CD4-positive, alpha-beta T cell treated with Interleukin-2 at 100 ng/mL for 4 hours (primary cell): ENCODE data around the gene ZNF331.
"Not testable (repeated sequence)": the region's sequence is repeated elsewhere in the genome, so short reads cannot be mapped to it uniquely, and the experiment has no call there.

Experiments used
- DNase-seq: peaks from one replicate; pipeline ENCODE4 v3.0.0-alpha.2; 2020; ENCODE audit warnings: low spot score

The ZNF331 gene

DNA sequence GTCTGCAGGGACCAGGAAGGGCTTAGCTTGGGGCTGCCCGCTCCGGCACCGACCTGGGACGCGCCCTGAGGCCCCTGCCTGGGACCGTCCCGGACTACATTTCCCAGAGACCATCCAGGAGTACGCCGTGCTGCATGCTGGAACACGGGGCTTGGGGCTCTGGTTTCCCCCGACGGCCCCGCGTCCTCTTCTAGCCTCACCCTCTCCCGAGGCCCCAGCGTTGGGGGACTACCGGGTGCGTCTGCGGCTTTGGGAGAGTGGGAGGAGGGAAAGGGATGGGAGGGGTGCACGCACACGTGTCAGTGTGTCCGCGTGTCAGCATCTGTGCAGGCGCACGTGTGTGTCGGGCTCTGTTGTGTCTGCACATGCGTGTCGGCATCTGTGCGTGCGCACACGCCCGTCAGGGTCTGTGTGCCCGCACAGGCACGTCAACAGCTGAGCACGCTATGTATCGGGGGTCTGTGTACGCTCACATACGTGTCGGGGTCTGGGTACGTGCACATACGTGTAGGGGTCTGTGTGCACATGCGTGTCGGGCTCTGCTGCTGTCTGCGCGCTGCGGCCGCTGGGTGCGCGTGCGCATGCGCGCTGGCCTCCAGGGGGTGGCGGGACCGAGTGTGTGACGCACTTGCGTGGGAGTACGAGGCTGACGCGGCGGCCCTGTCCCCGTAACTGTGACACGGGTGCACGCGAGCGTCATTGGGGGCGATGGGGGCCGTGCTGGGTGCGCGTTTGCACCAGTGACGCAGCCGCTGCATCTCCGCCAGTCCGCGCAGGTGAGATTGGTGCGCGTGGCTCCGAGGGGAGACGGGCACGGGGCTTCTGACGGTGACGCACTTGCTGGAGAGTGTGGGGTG lies at the start of gene ZNF331:
Gene ZNF331, plus strand, starts transcription at position 625 of the 857 bp plus-strand sequence. CDS start 31,232 bp downstream, outside the sequence.
- peak; percentile 89 for DNase-seq

DNA sequence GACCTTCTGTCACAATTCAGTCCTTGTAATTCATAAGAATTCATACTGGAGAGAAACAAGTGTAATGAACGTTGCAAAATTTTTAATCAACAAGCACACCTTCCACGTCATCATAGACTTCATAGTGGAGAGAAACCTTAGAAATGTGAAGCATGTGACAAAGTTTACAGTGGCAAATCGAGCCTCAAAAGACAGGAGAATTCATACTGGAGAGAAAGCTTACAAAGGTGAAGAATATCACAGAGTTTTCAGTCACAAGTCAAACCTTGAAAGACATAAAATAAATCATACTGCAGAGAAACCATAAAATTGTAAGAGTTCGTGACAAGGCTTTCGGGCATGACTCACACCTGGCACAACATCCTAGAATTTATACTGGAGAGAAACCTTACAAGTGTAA lies 45.8 kb upstream of the ZNF331 start:
- DNase-seq, result no peak

DNA sequence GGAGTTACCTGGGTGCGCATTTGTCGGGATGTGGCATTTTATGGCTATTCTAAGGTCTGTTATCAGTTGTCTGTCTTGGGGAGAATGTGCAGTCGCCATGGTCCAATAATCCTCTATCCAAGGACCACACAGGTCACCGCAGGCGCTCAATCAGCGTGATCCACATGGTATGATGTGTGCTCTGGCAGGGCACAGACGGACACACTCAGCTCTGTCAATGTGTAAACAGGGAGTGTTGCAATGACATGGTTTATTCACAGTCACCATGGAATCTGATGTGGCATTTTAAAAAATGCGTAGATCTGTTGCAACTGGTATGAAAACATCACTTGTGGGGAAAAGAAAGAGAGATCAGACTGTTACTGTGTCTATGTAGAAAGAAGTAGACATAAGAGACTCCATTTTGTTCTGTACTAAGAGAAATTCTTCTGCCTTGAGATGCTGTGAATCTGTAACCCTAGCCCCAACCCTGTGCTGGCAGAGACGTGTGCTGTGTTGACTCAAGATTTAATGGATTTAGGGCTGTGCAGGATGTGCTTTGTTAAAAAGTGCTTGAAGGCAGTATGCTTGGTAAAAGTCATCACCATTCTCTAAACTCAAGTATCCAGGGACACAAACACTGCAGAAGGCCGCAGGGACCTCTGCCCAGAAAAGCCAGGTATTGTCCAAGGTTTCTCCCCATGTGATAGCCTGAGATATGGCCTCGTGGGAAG lies 40.5 kb upstream of the ZNF331 start:
- DNase-seq, result not testable (repeated sequence)

DNA sequence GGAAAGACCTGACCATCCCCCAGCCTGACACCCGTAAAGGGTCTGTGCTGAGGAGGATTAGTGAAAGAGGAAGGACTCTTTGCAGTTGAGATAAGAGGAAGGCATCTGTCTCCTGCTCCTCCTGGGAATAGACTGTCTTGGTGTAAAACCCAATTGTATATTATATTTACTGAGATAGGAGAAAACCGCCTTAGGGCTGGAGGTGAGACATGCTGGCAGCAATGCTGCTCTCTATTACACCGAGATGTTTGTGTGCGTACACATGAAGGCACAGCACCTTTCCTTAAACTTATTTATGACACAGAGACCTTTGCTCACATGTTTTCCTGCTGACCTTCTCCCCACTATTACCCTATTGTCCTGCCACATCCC lies 39.9 kb upstream of the ZNF331 start:
- not testable (repeated sequence) for DNase-seq

DNA sequence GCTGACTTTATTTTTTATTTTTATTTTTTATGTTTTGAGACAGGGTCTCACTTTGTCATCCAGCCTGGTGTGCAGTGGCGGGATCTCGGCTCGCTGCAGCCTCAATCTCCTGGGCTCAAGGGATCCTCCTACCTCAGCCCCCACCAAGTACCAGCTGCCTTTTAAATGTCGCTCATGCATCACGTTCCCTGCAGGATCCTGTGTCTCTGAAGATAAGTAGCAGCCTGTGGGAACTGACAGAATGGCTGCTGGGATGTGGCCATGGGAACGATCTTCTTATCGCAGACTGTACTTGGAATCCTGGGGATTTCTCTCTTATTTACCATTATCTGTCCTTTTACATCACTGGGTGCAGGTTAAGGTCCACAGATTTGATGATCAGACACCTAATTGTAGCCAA lies 34.8 kb upstream of the ZNF331 start:
- DNase-seq, result not testable (repeated sequence)

DNA sequence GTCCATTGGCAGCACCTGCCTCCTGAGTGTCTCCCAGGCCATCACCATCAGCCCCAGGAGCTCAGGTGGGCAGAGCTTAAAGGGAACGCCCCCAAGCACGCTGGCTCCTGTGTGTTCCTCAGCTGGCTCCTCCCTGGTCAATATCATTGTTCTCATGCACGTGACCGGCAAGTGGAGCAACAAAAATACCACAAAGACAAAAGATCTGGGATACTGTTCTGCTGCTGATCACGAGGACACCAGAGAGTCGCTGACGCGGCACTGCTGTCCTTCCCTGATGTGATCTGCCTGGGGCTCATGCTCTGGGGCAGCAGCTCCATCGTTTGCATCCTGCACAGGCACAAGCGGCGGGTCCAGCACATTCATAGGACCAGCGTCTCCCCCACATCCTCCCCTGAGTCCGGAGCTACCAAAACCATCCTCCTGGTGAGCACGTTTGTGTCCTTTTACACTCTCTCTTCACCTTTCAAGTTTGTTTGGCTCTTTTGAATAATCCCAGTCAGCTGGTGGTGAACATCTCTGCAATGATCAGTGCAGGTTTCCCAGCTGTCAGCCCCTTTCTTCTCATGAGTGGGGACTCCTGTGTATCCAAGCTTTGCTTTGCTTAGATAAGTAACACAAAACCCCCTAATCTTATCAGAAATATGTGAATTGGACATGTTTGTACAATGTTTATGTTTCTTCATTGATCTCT lies 34.1 kb upstream of the ZNF331 start:
- not testable (repeated sequence) for DNase-seq

DNA sequence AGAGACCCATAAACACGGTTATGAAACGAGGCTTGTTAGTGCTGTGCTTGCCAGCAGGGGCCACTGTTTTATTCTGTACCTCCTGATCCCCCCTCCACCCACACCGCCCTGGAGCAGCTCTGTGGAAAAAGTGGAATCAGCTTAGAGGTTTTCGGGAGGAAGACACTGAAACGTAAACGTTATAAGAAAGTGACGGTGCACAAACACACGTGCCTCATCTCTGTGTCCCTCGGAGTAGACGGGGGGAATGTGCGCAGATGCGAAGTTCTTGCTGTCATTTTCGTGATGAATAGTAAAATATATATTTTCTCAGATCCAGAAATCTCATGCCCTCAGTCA lies 33.6 kb upstream of the ZNF331 start:
- DNase-seq, result not testable (repeated sequence)

DNA sequence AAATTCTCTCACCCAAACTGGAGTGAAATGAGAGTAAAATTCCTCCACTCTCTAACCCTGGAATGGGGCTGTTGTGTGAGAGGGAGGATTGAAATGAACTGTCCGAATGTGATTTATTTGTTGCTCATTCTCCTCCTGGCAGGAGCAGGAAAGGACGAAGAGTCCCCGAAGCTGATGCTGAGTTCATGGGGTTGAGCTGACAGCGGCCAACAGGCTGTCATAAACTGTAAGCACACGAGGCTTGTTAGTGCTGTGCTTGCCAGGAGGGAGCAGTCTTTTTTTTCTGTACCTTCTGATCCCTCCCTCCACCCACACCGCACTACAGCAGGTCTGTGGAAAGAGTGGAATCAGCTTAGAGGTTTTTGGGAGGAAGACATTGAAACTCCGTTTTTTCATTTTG lies 33.1 kb upstream of the ZNF331 start:
- DNase-seq, result no peak

DNA sequence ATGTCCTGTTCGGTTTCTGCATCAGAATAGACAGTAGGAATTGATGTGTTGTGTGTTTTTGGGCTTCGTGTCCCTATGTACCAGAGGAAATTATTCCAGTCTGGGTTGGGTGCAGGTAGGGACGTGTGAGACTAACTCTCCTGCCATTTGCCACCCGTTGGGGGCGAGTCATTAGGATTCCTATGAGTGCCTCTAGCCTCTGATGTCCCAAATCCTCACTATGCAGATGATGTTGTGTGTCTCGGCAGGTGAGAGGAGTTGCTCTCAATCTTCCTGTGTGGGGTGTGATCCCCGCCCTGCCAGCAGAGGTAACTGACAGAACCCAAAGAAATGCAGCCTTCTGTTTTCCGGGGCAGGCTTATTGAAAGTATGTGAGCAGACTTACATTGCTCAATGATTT lies 31.2 kb upstream of the ZNF331 start:
- DNase-seq, result no peak

DNA sequence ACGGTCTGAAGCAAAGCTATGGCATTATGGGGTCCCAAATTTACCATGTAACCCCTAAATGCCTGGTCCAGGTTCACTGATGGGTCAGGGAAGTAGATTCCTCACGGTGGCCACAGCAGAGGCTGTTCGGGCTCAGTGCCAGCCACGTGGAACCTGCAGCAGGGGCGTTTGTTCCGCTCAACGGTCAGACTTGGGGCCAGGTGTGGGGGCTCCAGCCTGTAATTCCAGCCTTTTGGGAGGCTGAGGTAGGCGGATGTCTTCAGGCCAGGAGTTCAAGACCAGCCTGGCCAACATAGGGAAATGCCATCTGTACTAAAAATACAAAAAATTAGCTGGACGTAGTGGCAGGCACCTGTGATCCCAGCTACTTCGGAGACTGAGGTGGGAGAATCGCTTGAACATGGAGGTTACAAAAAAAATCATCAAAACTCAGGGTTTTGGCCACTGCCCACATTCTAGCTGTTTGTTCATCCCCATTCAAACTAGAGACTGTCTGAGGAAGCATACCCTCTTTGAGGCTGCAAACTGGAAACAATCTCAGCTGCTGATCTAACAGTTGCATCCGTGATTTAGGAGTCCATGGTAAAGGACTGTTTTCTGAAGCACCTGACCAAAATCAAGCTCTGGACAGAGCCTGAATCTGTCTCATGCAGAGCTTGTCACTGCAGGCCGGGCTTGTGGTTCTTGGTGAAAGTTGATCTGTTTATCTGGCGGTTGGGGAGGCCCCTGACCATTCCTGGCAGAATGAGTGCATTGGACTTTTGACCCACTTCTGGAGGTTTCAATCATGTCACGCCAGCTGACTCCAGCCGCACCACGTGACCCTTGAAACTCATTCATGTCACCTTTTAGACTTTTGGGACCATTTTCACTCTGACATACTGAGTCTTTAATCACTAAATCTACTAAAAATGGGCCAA lies 30.2 kb upstream of the ZNF331 start:
- no peak for DNase-seq

DNA sequence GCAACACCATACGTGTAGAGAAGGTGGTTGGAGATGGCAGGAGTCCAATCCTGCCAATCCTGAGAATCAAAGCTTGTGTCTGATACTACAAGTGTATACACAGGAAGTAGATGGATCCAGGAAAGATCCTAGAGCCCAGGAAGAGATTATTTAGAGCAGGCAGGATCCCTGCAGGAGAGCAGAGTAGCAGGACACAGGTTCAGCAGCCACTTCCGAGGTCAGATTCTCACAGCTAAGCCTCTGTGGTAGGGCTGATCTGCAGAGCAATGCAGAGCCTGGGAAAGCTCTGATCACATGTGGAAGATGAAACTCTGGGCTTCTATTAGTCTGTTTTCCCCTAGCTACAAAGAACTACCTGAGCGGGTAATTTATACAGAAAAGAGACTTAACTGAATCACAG lies 28.5 kb upstream of the ZNF331 start:
- DNase-seq, result no peak

DNA sequence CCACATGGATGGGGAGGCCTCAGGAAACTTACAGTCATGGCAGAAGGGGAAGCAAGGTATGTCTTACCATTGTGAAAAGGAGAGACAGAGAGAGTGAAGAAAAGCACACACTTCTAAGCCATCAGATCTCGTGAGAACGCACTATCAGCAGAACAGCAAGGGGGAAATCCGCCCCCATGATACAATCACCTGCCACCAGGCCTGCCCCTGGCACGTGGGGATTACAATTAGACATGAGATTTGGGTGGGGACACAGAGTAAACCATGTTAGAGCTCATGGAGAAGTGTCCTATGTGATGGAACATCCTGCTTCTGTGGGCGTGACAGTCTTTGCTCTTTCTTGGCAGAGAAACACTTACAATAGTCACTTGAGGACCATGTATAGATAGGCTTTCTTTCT lies 28.1 kb upstream of the ZNF331 start:
- DNase-seq, result no peak

DNA sequence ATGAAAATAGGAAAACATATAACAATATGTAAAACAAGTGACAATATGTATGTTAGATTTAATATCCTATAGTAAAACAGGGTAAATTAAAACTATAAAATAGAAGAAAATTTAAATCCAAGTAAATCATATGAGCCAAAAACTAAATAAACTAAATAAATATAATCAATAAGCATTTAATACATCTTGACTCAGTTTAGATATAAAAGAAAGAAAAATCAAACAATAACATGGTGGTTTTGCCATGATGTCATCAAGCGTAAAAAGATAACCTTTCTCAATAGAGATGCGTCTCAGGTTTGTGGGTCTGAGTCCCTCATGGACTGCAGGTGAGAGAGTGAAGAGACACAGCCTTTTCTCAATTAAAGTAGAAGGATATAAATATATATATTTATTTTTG lies 26.6 kb upstream of the ZNF331 start:
- DNase-seq, result no peak

DNA sequence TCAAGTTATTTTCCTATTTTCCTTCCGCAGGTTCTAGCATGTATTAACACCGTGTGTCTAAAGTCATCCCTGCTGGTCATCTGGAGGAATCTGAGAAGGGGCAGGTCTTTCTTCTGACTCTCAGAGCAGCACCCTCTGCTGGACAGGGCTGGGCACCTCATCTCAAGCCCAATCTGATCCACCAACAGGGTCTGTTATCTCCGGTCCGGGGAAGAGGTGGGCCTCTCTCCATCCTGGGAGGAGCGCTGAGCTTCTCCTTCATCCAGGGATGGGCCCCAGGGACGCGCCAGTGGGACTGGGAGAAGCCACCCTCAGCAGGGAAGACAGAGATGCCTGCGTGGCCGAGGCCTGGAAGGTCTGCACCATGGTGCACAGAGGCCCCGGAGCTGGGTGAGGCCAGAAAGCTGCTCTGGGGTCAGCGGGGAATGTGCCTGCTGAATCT lies 26.0 kb upstream of the ZNF331 start:
- DNase-seq, result peak; percentile 52

DNA sequence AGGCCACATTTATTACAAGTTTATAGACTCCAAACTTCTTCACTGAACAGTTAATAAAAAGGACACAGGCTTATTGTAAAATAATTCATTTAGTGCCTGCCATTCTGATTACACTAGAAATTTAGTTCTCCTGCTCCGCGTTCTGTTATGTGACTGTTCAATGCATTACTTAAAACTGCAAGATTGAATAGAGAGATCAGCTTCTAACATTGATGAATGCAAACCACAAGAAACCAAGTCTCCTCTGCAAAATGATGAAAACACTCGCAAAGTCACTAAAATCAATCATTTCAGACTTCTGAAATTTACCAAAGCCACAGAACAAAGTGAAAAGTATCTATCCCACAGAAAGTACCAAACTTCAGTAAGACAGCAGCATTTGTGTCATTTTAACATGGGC lies 22.9 kb upstream of the ZNF331 start:
- DNase-seq, result not testable (repeated sequence)

DNA sequence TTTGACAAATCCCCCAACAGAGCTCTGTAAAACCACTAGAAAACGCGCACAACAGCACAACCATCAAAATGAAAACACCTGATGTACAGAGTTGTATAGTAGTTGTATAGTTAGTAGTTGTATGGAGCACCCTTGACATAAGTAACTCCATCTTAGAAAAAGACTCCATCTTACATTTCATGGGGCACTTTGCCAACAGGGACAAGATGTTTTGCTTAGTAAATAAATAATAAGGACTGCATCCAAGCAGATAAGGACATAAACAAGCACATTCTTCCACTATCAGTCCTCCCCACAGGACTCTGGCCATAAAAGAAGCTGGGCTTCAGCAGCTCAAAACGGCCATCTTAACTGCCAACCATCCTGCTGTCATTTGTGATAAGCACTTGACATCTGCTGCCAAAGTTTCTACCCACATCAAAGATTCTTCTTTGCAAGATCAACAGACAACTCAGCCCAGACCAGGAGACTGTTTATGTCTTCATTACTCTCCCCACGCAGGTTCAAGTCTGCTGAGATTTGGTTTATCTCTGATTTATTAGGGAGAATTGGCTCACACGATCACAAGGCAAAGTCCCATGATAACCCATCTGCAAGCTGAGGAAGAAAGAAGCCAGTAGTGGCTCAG lies 20.7 kb upstream of the ZNF331 start:
- DNase-seq, result no peak

DNA sequence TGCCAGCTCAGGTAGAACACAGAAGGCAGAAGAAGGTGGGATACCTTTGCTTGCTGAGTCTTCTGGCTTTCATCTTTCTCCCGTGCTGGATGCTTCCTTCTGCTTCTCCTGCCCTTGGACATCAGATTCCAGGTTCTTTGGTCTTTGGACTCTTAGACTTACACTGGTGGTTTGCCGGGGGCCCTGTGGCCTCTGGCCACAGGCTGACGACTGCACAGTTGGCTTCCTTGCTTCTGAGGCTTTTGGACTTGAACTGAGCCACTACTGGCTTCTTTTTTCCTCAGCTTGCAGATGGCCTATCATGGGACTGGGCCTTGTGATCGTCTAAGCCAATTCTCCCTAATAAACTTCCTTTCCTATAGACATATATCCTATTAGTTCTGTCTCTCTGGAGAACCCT lies 19.8 kb upstream of the ZNF331 start:
- no peak for DNase-seq

DNA sequence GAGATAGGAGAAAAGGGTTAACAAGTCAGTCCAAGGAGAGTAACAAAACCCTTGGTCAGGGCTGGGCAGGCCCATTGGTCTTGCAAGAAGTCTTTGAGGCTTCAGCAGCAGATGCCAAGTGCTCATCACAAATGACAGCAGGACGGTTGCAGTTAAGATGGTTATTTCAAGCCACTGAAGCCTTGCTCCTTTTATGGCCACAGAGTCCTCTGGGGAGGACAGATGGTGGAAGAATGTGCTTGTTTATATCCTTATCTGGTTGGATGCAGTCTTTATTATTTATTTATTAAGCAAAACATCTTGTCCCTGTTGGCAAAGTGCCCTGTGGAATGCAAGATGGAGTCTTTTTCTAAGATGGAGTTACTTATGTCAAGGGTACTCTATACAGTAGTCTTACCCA lies 19.2 kb upstream of the ZNF331 start:
- DNase-seq, result no peak

DNA sequence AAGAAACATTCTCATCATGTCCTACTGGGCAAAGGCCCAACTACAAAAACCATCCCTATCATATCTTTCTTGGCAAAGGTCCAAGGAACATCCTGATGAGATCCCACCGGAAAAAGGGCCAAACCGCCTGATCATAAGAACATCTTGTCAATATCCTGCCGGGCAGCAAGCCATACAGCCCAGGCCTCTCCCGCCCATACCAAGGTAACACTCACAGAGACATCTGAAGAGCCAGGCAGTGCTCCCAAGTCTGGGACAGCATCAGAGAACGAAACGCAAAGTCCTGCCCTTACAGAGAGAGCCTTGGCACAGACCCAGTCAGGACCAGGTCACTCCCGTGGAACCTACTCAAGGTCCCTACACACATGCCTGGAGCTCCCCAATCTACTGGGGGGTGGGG lies 18.5 kb upstream of the ZNF331 start:
- DNase-seq, result no peak

DNA sequence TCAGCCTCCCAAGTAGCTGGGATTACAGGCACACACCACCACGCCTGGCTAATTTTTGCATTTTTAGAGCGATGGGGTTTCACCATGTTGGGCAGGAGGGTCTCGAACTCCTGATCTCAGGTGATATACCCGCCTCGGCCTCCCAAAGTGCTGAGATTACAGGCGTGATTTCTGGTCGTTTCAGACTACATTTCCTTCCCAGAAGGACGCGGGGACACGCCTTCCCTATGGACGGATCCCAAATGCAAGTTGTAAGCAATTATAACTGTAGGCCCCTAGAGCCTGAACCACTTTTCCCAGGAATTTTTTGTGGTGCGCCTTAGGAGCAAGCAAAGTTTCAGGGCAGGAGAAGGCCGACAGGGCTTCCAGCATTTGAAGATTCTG lies 17.8 kb upstream of the ZNF331 start:
- no peak for DNase-seq
